Progenitor cell of endocrine pancreas (in vitro differentiated cells): ENCODE measurements around the gene BRF1. TPM values are rescaled to one million over a fixed set of nuclear protein-coding genes. Genes with fewer than 3 reads are reported as not detected.
"Not testable (repeated sequence)": the region's sequence is repeated elsewhere in the genome, so short reads cannot be mapped to it uniquely, and the experiment has no call there.

Source experiments
- DNase-seq: peaks from one replicate; pipeline ENCODE4 v3.0.0; 2021; ENCODE audit warnings: low spot score; ENCODE audit not compliant: unreplicated experiment
- H3K27ac Mint-ChIP-seq: 2 replicates; pipeline ENCODE4 v1.8.0; 2021; ENCODE audit warnings: mild to moderate bottlenecking, moderate library complexity, mixed read lengths
- H3K27me3 Mint-ChIP-seq: 2 replicates; pipeline ENCODE4 v1.8.0; 2021; ENCODE audit warnings: mixed read lengths
- H3K36me3 Mint-ChIP-seq: 2 replicates; pipeline ENCODE4 v1.8.0; 2022; ENCODE audit warnings: mixed read lengths; ENCODE audit not compliant: insufficient read depth
- H3K4me1 Mint-ChIP-seq: 2 replicates; pipeline ENCODE4 v1.8.0; 2021; ENCODE audit warnings: low read depth, mixed read lengths
- H3K4me3 Mint-ChIP-seq: 2 replicates; pipeline ENCODE4 v1.8.0; 2021; ENCODE audit warnings: low read depth, mild to moderate bottlenecking, moderate library complexity, mixed read lengths
- H3K9me3 Mint-ChIP-seq: 2 replicates; pipeline ENCODE4 v1.8.0; 2021; ENCODE audit warnings: low read depth, mixed read lengths
- total RNA-seq: library from RNA; stranded (reverse); gene quantifications from 2 replicates; pipeline ENCODE4 v1.2.1, GENCODE V29; 2021
- TF ChIP-seq, protein P1 (sequence below): fragments of 200-600 bp; sonication (generic); IDR thresholded peaks from one replicate; pipeline ENCODE4 v1.5.0; 2021; ENCODE audit warnings: antibody characterized with exemption, mild to moderate bottlenecking; ENCODE audit not compliant: unreplicated experiment

The BRF1 gene
- total RNA-seq, 1 donor from 2014 or later, result 49.9 TPM

DNA sequence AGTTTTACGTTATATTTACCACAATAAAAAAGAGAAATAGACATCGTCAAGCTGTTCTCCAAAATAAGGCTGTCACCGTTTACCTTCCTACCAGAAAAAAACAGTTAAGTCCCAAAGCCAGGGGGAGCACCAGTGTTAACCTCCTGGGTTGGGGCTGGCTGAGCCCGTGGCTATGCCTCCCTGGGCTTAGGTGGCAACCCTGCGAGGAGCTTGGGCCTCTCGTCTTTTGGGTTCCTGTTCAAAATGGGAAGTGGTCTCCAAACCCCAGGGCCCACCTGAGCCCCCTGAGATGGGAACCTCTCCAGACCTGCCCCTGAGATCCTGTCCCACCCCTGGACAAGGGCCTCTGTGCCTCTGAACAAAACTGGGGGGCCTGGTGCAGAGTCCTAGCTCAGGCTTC, 36.6 kb upstream of the BRF1 start:
- Mint-ChIP-seq H3K4me1 (no peaks in the 10 kb centered on the region), H3K27me3 (no peaks in the 10 kb centered on the region), H3K27ac (no peak overlapping the region), H3K4me3 (no peak overlapping the region), H3K9me3 (no peaks in the 10 kb centered on the region), H3K36me3 (peaks cover 3% of the 10 kb centered on the region)
- DNase-seq, result no peak
- TF ChIP-seq, protein P1, sequence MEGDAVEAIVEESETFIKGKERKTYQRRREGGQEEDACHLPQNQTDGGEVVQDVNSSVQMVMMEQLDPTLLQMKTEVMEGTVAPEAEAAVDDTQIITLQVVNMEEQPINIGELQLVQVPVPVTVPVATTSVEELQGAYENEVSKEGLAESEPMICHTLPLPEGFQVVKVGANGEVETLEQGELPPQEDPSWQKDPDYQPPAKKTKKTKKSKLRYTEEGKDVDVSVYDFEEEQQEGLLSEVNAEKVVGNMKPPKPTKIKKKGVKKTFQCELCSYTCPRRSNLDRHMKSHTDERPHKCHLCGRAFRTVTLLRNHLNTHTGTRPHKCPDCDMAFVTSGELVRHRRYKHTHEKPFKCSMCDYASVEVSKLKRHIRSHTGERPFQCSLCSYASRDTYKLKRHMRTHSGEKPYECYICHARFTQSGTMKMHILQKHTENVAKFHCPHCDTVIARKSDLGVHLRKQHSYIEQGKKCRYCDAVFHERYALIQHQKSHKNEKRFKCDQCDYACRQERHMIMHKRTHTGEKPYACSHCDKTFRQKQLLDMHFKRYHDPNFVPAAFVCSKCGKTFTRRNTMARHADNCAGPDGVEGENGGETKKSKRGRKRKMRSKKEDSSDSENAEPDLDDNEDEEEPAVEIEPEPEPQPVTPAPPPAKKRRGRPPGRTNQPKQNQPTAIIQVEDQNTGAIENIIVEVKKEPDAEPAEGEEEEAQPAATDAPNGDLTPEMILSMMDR, result no peak

DNA sequence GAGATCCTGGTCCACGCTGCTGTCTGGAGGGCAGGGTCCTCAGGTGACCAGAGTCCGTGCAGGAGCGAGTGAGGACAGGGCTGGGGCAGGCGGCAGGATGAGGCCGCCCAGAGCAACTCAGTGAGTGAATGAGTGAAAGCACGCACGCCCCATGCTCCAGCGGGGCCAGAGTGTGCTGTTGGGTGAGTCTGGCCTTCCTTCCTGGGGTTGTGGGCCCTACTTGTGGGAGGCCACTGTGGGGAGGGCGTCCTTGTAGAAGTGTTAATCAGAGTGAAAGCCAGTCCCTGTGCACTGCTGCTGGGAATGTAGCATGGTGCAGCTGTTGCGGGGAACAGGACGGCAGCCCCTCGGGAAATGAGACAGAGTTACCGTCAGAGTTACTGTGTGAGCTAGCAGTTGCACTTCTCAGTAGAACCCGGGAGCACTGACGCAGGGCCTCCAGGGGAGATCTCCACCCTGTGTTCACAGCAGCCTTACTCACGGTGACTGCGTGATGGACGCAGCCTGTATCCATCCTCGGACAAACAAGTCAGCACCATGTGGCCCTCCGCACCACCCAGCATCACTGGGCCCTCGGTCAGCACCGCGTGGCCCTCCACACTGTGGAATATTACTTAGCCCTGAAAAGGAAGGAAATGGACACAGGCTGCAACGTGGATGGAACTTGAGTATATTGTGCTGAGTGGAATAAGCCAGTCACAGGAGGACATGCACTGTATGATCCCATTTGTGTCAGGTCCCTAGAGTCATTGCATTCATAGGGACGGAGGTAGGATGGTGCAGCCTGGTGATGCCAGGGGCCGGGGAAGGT, 35.9 kb upstream of the BRF1 start:
- H3K4me3 Mint-ChIP-seq, result no peak overlapping the region
- H3K9me3 Mint-ChIP-seq, result no peaks in the 10 kb centered on the region
- no peaks in the 10 kb centered on the region for H3K27me3 Mint-ChIP-seq
- no peak overlapping the region for H3K27ac Mint-ChIP-seq
- no peak for DNase-seq
- no peaks in the 10 kb centered on the region for H3K4me1 Mint-ChIP-seq
- peaks cover 3% of the 10 kb centered on the region for H3K36me3 Mint-ChIP-seq
- TF ChIP-seq, protein P1, result no peak

DNA sequence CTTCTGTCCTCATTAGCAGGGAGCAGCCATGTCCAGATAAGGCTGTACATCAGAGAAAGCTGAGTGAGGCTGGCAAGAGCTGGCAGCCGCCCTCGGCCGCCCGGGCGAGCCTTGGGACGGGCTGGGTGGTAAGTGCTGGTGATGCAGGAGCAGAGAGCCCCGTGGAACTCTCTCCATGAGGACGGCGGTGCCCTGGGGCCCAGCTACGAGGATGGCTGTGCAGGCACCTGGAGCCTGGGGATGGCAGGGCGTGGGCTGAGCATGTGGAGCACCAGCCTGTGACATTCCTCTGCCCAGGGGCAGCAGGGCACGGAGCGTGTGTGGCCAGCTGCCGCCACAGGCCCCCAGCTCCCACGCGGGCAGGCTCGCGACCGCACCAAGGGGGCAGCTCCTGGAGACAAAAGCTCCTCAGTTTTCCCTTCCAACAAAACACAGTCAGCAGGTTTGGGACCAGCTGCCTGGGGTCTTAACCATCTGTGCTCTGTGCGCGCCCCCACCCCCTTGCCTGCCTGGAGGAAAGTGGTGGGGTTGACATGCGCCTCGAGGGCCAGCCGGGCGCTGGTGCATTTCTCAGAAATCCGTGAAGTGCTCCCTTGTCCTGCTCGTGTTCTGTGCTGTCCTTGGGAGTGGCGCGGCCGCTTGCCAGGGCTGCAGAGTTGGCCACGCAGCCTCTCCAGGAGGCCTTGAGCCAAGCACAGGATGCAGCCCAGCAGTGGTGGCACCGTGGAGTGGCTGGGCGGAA, 35.1 kb upstream of the BRF1 start:
- Mint-ChIP-seq H3K4me3 (no peak overlapping the region), H3K4me1 (no peaks in the 10 kb centered on the region), H3K27ac (no peak overlapping the region), H3K9me3 (no peaks in the 10 kb centered on the region), H3K27me3 (no peaks in the 10 kb centered on the region), H3K36me3 (peaks cover 3% of the 10 kb centered on the region)
- no peak for DNase-seq
- TF ChIP-seq, protein P1, result no peak

DNA sequence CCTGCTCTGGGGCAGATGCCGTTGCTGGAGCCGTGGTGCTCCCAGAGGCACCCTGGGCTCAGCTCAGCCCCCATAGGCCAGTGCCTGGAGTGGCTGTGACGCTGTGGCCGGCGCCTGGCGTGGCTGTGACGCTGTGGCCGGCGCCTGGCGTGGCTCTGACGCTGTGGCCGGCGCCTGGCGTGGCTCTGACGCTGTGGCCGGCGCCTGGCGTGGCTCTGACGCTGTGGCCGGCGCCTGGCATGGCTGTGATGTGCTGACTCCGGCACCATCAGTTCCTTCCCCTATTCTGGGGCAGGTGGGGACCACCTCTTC, 34.4 kb upstream of the BRF1 start:
- H3K27ac Mint-ChIP-seq, H3K9me3 Mint-ChIP-seq, H3K4me3 Mint-ChIP-seq, DNase-seq, H3K4me1 Mint-ChIP-seq, H3K36me3 Mint-ChIP-seq, H3K27me3 Mint-ChIP-seq: not testable (repeated sequence)

DNA sequence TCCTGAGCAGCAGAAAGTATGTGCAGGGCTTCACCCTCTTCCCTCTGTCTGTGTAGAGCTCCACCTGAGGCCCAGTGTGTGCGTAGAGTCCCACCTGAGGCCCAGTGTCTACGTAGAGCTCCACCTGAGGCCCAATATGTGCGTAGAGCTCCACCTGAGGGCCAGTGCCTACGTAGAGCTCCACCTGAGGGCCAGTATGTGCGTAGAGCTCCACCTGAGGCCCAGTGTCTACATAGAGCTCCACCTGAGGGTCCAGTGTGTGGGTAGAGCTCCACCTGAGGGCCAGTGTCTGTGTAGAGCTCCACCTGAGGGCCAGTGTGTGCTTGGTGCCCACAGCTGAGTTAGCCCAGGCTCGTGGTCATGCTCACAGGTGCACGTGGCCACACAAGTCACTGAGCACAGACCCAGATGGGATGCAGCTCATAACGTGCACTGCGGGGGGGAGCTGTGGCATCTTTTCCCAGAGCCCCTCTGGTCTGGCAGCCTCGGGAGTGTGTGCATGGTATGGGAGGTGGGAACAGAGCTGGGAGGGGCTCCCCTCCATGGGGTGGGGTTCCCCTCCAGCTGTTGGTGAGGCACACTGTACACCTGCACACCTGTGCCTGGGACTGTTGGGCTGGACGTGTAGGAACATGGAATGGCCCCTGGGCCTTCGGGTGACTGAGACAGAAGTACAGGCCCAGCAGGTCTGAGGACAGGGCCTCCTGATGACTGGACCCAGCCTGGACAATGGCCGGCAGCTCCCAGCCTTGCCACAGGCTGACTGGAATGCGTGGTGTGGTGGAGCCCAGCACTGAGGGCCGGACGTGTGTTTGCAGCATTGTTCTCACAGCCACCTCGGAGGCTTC, 33.8 kb upstream of the BRF1 start:
- TF ChIP-seq, protein P1, result no peak
- Mint-ChIP-seq H3K9me3 (no peaks in the 10 kb centered on the region), H3K27me3 (no peaks in the 10 kb centered on the region), H3K36me3 (peaks cover 3% of the 10 kb centered on the region), H3K4me1 (no peaks in the 10 kb centered on the region), H3K4me3 (no peak overlapping the region), H3K27ac (no peak overlapping the region)
- no peak for DNase-seq
